Activated naive CD4-positive, alpha-beta T cell (primary cell): ENCODE results near the gene PKD1.

ENCODE experiments used
- DNase-seq, 4 experiments: peaks; one replicate each; lab custom pipeline; 2025; lab: John Stamatoyannopoulos, UW

PKD1 gene

GRCh38 chr16:2135770-2136490 lies at the start of gene PKD1:
PKD1 (minus strand) TSS chr16:2135898; CDS start chr16:2135689, 209 bp downstream.
- peak; percentile 85 to 97 (median 93) for DNase-seq

- DNase-seq = no peak
These were observed 49.3 kb upstream of the PKD1 start for GRCh38 chr16:2184962-2185361.

- no peak for DNase-seq
These were observed 48.6 kb upstream of the PKD1 start for GRCh38 chr16:2184346-2184745.

- no peak for DNase-seq
These were observed 48.0 kb upstream of the PKD1 start for GRCh38 chr16:2183671-2184070.

- no peak for DNase-seq
These were observed 46.3 kb upstream of the PKD1 start for GRCh38 chr16:2181952-2182351.

- DNase-seq = no peak
These were observed 45.5 kb upstream of the PKD1 start for GRCh38 chr16:2180962-2181923.

- DNase-seq = no peak
These were observed 44.8 kb upstream of the PKD1 start for GRCh38 chr16:2180461-2180860.

GRCh38 chr16:2179576-2179975 lies 43.9 kb upstream of the PKD1 start:
- DNase-seq = no peak

GRCh38 chr16:2179107-2179501 lies 43.4 kb upstream of the PKD1 start:
- DNase-seq = no peak

- no peak for DNase-seq
These were observed 42.8 kb upstream of the PKD1 start for GRCh38 chr16:2178321-2179106.

- DNase-seq = no peak
These were observed 41.9 kb upstream of the PKD1 start for GRCh38 chr16:2177561-2177960.

- DNase-seq = no peak
These were observed 41.4 kb upstream of the PKD1 start for GRCh38 chr16:2177101-2177500.

GRCh38 chr16:2176047-2176446 lies 40.3 kb upstream of the PKD1 start:
- no peak for DNase-seq

GRCh38 chr16:2175454-2175853 lies 39.8 kb upstream of the PKD1 start:
- DNase-seq = no peak

GRCh38 chr16:2174396-2175131 lies 38.9 kb upstream of the PKD1 start:
- no peak for DNase-seq

GRCh38 chr16:2173916-2174315 lies 38.2 kb upstream of the PKD1 start:
- DNase-seq = no peak

GRCh38 chr16:2173366-2173765 lies 37.7 kb upstream of the PKD1 start:
- no peak for DNase-seq

- DNase-seq = no peak
These were observed 37.1 kb upstream of the PKD1 start for GRCh38 chr16:2172688-2173335.

GRCh38 chr16:2171601-2172178 lies 36.0 kb upstream of the PKD1 start:
- DNase-seq = no peak

- no peak for DNase-seq
These were observed 35.1 kb upstream of the PKD1 start for GRCh38 chr16:2170587-2171435.
